SK-N-MC (cell line): ENCODE measurements around the gene MYO18B.

Source experiments
- DNase-seq: peaks from one replicate; pipeline ENCODE4 v3.0.0-alpha.2; 2011; ENCODE audit warnings: low read depth, low spot score
- H3K27ac ChIP-seq: fragments of 200-600 bp; sonication (generic); 2 replicates; pipeline ENCODE4 v1.5.1; 2016; ENCODE audit warnings: mixed run types
- H3K36me3 ChIP-seq: fragments of 200-600 bp; sonication (generic); 2 replicates; pipeline ENCODE4 v1.6.1; 2017; ENCODE audit warnings: antibody characterized with exemption, low read length, mixed read lengths; ENCODE audit not compliant: insufficient read depth
- H3K4me3 ChIP-seq: fragments of 200-600 bp; sonication (generic); 2 replicates; pipeline ENCODE4 v1.5.1; 2016
- H3K9ac ChIP-seq: fragments of 200-600 bp; sonication (generic); 2 replicates; pipeline ENCODE4 v1.8.0; 2017; ENCODE audit warnings: mixed run types, mixed read lengths; ENCODE audit not compliant: insufficient read length
- H3K9me3 ChIP-seq: fragments of 200-600 bp; sonication (generic); 2 replicates; pipeline ENCODE4 v1.6.1; 2017; ENCODE audit warnings: low read depth, mild to moderate bottlenecking, antibody characterized with exemption, low read length, moderate library complexity, mixed read lengths
- EZH2 ChIP-seq: fragments of 200-600 bp; sonication (generic); IDR thresholded peaks from one replicate; pipeline ENCODE4 v1.6.1; 2017; ENCODE audit warnings: antibody characterized with exemption
- FOXP2 ChIP-seq: optimal IDR thresholded peaks from 2 replicates; pipeline ENCODE3; 2011; ENCODE audit warnings: mild to moderate bottlenecking, moderate library complexity; ENCODE audit not compliant: insufficient read depth; ENCODE audit errors: extremely low read length, control extremely low read depth
- POLR2AphosphoS5 ChIP-seq: IDR thresholded peaks from 2 replicates; pipeline ENCODE4 v1.6.1; 2012; ENCODE audit warnings: mild to moderate bottlenecking, low read depth, low read length, borderline replicate concordance

The MYO18B gene

DNA sequence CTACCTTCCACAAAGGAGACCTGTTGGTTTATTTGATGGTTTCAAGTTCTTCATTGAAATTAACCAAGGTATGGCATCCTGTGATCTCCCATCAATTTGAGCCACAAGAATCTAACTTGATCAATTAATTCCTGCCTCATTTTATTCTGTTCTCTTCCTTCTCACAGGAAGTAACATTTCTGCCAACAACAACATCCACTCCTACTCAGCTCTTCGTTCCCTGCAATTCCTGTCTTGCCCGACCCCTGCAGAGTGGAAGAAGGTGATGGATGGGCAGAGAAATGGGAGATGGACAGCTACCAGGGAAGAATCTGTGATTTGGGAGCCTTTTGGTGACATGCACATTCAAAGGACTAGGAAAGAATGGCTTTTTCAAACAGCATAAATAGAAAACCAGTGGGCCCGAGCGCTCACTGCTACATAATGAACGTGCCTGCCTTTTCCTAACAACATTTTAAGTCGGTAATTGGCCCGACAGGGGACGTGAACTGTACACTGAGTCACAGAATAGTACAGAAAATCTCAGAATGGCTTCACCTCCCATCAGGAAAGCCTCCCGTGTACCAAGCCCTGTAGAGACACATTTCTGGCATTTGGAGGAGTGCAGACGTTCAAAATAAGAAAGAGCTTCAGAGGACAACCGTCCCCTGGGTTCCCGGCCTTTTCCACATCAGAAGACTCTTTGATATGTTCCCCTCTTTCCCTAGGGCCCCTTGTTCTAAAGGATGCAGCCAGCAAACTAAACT, 314.6 kb downstream of the MYO18B start:
- H3K9ac ChIP-seq = no peak overlapping the region
- no peak overlapping the region for H3K4me3 ChIP-seq
- H3K9me3 ChIP-seq = no peaks in the 10 kb centered on the region
- H3K27ac ChIP-seq = no peak overlapping the region
- DNase-seq = no peak
- no peaks in the 10 kb centered on the region for H3K36me3 ChIP-seq
- TF ChIP-seq POLR2AphosphoS5 (no peak), FOXP2 (no peak), EZH2 (no peak)

DNA sequence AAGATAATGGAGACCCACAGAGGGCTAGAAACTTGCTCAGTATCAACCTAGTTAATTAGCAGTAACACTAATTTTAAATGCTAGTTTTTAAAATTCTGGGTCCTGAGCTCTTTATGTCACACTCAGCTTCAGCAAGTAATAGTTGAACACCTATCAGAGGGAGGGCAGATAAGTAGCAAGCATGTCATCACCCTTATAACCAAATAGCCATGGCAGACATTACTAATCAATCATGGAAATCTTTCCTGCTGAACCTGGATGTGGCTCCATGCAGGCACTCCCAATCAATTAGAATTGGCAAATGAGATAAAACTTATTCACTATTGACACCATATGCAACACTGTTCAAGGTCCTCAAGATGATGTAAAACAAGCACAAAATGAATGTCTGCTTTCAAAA, 315.7 kb downstream of the MYO18B start:
- no peak for TF ChIP-seq EZH2
- TF ChIP-seq POLR2AphosphoS5 = no peak
- TF ChIP-seq FOXP2 = no peak
- no peak for DNase-seq
- Histone ChIP-seq H3K4me3 (no peak overlapping the region), H3K27ac (no peak overlapping the region), H3K9me3 (no peaks in the 10 kb centered on the region), H3K9ac (no peak overlapping the region), H3K36me3 (no peaks in the 10 kb centered on the region)

DNA sequence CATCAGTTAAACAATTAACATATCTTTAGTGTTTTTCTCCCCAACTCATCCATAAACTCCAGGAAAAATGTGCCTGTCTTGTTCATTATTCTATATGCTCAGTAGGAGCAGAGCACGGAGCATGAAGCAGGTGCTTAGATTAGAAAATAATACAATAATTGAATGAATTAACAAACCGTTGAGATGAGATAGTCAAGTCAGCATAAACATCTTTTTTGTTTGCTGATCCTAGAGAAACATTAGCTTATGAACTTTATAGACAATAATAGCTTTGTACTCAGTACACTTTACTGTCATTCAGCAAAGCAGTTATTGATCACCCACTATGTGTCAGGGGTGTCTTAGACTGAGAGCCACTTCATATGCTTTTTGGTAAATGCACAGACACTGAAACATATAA, 322.1 kb downstream of the MYO18B start:
- TF ChIP-seq POLR2AphosphoS5 (no peak), EZH2 (no peak), FOXP2 (no peak)
- H3K9ac ChIP-seq = no peak overlapping the region
- H3K36me3 ChIP-seq = no peaks in the 10 kb centered on the region

DNA sequence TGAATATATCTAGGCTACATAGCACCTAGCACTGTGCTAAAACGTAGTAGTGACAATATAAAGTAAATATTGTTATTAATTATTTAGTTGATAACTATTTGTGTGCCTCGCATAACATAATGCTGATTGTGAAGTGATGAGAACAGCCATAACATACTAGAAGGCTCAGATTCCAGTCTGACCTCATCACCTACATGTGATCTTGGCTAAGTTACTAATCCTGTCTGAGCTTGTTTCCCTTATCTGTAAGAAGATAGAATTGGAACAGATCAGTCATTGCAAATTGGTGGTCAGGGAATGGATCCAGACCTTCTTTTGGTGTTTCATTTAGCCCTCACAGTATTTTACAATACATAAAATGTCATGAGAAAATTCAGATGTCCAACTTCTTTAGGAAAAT, 323.9 kb downstream of the MYO18B start:
- DNase-seq = no peak
- Histone ChIP-seq H3K36me3 (no peaks in the 10 kb centered on the region), H3K9ac (no peak overlapping the region), H3K4me3 (no peak overlapping the region), H3K9me3 (no peaks in the 10 kb centered on the region), H3K27ac (no peak overlapping the region)
- TF ChIP-seq POLR2AphosphoS5 (no peak), FOXP2 (no peak), EZH2 (no peak)

More for the DNA sequence above, 322.1 kb downstream of the MYO18B start:
- H3K27ac ChIP-seq = no peak overlapping the region
- no peak for DNase-seq
- H3K9me3 ChIP-seq = no peaks in the 10 kb centered on the region
- no peak overlapping the region for H3K4me3 ChIP-seq

DNA sequence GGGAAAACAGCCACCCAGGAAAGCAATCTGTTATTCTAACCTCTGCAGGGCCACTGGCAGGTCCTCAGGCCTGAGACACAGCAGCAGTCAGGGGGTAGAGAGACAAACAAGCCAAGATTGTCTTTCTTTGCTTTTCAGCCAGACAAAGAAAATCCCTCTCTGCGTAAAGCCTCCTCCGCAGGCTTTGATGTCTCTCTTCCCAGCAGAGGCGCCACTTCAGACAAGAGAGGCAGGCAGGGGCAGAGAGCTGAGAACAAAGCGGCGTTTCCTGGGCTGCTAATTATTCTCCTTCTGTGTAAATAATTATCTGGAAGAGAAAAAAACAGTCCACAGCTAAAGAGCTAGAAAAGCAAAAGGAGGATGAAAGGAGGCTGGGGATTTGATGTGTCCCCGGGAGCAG, 324.5 kb downstream of the MYO18B start:
- H3K9me3 ChIP-seq = no peaks in the 10 kb centered on the region
- H3K9ac ChIP-seq = no peak overlapping the region
- H3K27ac ChIP-seq = no peak overlapping the region
- H3K36me3 ChIP-seq = no peaks in the 10 kb centered on the region
- peak overlapping the region; percentile 46 for H3K4me3 ChIP-seq
- DNase-seq = no peak
- TF ChIP-seq EZH2 = no peak
- TF ChIP-seq FOXP2 = no peak
- no peak for TF ChIP-seq POLR2AphosphoS5

DNA sequence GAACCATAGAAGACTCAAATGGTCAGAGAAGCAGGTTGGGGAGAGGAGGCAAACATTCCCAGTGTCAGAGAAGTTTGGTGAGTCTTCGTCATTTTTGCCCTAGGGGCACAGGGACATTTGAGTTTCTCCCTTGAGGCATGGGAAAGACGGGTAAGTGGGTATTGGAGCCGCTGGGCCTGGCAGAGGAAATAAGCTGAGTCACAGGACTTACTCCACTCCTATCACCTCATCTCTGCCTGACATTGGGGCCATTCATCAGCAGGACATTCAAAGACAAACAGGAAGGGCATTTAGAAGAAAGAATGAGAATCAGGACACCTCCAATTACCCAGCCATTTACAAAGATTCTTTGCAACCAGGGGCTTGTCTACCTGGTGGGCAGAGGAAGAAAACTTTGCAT, 326.6 kb downstream of the MYO18B start:
- Histone ChIP-seq H3K9me3 (no peaks in the 10 kb centered on the region), H3K4me3 (no peak overlapping the region), H3K27ac (no peak overlapping the region), H3K36me3 (no peaks in the 10 kb centered on the region), H3K9ac (no peak overlapping the region)
- no peak for DNase-seq
- TF ChIP-seq EZH2 = no peak
- no peak for TF ChIP-seq FOXP2

DNA sequence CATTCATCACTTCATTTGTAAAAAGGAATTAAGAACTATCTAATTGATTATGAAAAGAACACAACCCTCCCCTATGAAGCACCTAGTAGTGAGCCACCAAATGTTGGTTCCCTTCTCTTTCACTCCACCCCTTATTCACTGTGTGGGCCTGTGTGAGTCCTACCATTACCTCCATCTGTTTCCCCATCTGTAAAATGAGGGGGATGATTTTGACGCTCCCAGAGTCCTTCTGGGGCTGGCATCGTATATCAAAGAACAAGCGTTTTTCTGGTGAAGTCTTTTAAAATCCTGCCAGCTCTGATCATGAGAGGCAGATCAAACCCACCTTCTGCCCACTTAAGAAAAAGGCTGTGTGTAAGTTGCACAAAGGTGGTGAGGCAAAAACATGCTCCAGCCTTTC, 330.6 kb downstream of the MYO18B start:
- Histone ChIP-seq H3K36me3 (no peaks in the 10 kb centered on the region), H3K4me3 (no peak overlapping the region), H3K27ac (no peak overlapping the region), H3K9ac (no peak overlapping the region), H3K9me3 (no peaks in the 10 kb centered on the region)
- TF ChIP-seq POLR2AphosphoS5 (no peak), FOXP2 (no peak), EZH2 (no peak)
- no peak for DNase-seq

DNA sequence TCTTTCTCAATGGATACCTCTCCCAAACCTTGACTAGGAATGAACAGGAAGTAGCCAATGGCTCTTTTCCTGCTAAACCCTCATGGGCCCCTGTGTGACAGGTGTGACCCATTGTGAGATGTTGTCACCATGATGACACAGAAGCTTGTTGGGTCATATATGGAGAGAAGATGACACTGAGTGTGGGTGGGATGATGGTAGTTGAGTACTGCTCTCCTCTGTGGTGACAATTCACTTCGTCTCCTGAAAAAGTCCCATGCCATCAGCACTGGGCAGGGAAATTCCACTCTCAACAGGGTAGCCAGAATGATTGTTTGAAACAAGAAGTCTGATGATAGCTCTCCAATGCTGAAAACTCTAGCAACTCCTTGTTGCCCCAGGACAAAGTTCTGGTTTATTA, 333.3 kb downstream of the MYO18B start:
- TF ChIP-seq EZH2 (no peak), POLR2AphosphoS5 (no peak), FOXP2 (no peak)
- H3K4me3 ChIP-seq = no peak overlapping the region

DNA sequence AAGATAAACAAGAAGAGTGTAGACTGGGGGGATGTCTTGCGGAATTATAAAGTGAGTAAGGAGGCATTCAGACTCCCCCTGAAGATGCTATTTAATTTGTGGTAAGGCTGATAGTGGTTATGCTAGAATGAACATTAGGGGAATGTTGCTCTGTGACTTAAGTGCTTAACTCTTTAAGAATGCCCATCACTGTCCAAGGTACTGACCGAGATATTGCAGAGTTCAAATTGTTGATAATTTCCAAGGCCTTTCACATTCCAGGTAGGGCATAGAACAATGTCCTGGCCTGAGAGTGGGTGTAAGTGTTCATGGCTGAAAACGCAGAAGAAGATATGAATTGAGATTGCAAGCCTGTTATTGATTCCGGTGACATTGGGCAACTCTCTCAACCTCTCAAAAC, 337.0 kb downstream of the MYO18B start:
- Histone ChIP-seq H3K4me3 (no peak overlapping the region), H3K9me3 (no peaks in the 10 kb centered on the region), H3K9ac (no peak overlapping the region), H3K27ac (no peak overlapping the region), H3K36me3 (no peaks in the 10 kb centered on the region)
- TF ChIP-seq POLR2AphosphoS5 = no peak
- TF ChIP-seq EZH2 = no peak
- TF ChIP-seq FOXP2 = no peak
- no peak for DNase-seq

More for the DNA sequence above, 333.3 kb downstream of the MYO18B start:
- Histone ChIP-seq H3K27ac (no peak overlapping the region), H3K9me3 (no peaks in the 10 kb centered on the region), H3K9ac (no peak overlapping the region), H3K36me3 (no peaks in the 10 kb centered on the region)
- DNase-seq = no peak
